Measurements from ENCODE around the gene PLSCR2.
"Not testable (repeated sequence)": the region's sequence is repeated elsewhere in the genome, so short reads cannot be mapped to it uniquely, and the experiment has no call there.

PLSCR2 gene, protein sequence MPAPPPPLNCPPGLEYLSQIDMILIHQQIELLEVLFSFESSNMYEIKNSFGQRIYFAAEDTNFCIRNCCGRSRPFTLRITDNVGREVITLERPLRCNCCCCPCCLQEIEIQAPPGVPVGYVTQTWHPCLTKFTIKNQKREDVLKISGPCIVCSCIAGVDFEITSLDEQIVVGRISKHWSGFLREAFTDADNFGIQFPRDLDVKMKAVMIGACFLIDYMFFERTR

DNA sequence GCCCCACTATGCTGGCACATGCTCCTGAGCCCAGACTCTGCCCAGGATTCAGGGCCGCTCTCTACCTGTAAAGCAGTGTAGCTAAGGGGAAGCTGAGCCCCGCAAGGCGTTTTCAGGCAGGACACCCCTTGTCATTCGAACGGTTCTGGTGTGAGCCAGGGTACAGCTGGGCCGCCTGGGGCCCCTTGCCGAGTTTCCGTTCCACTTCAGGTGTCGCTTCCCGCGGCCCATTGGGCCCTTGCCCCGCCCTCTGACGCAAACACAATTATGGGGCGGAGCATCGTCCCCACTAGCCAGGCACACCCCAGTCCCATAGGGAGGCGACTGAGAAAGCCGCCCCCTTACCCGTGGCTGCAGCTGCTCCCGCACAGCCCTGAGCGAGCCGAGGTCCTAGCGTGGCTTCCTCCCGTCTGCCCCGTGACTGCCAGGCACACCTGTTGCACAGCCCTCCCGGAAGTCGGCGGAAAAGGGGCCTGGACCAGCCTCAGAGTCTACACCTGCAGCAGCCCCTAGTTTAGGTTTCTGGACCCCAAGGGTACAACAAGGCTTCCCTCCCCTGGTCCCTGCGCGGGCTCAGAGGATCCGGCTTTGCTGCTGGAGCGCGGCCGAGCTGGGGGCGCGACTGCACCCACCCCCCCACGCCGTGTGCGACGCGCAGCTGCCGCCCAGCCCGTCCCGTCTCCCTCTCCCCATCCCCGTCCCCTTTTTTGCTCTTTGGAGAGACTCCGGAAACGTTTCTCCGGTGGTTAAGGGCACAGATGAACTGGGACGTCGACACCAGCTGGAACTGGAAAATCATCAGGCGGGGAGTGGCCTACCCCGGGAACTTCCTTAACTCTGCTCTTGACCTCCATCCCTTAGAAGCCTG, at the start of gene PLSCR2:
PLSCR2 (minus strand) TSS at position 412 of the 868 bp plus-strand sequence. CDS start 9,657 bp downstream, outside the sequence.
- peak; percentile 56 to 68 for DNase-seq (ENCODE audit: low read depth in 2 of 2)

DNA sequence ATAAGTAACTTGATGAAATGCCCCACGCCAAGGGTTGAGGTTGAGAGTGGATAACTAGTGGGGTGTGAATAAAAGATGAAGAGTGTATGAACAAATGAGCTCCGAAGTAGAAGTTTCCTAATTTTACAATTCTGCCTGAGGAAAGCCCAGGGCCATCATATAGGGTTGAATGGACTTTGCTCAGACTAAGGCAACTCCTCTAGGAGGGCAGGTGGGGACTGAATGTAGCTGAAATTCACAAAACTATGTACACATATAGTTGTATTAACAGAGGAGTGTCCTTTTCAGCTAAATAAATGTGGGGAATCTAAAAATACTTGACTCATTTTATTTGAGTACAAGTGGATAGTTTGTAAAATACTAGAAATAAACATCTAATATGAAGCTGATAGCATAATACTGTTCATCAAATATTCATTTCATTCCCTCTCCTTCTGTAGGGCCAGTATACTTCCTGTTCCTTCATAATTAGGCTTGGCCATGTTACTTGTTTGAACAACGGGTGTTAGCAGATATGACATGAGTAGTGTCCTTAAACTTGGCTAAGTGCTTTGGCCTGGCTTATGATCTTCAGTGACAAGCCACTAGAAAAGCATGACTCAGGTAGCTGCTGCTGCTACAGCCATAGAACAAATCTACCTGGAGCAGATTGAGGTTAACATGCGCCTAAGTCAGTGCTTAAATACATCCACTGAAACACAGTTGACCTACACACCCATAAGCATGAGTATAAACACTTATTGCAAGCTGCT, 48.5 kb upstream of the PLSCR2 start:
- DNase-seq (ENCODE audit: low read depth in 2 of 2): no peak

DNA sequence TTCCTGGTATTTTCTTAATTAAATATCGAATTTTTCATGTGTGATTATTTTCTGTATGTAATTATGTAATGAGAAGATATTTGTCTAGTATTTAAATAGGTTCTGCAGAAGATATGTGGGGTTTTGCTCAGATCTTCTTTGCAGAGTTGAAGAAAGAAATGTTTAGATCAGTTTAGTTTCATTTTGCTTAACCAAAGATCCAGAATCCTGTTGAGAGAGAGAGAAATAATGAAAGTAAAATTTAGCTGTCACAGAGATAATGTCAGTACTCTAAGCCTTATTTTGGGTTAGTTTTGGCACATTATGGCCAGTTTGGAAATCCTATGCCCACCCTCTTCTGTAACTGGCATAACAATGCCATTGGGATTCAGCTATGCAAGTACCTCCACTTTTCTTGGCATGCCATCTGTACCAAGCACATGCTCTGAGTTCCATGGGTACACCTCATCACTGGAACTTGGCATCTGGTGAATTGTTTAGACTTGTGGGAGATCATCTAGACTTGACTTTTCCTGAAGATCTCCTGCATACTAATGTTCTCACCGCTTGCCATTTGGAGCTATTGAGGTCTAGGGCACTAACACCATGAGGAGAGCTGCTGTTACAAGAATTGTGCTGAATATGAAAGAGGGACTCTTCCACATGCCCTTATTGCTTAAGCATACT, 44.2 kb upstream of the PLSCR2 start:
- DNase-seq (ENCODE audit: low read depth in 2 of 2): no peak

DNA sequence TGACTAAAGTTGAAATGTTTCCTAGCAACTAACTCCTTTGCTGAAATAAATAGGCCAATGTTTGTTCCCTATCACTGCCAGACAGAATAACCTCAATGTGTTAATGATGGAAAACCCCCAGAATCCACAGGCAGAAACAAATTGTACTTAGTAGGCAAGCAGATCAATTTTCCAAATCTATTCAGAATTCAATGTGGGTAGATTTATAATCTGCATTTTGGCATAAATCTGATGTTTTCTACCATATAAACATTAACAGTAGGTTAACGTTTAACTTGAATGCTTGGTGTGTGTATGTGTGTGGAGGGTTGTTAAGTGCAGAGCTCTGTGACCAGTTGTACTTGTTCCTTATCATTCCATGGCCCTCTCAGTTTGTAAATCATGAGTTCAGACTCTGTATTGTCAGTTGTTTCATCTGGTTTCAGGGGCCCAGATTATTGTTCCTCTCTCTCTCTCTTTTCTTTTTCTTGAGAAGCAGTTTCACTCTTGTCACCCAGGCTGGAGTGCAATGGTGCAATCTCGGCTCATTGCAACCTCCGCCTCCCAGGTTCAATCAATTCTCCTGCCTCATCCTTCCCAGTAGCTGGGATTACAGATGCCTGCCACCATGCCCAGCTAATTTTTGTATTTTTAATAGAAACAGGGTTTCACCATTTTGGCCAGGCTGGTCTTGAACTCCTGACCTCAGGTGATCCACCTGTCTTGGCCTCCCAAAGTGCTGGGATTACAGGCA, 42.2 kb upstream of the PLSCR2 start:
- DNase-seq (ENCODE audit: low read depth in 2 of 2): no peak

DNA sequence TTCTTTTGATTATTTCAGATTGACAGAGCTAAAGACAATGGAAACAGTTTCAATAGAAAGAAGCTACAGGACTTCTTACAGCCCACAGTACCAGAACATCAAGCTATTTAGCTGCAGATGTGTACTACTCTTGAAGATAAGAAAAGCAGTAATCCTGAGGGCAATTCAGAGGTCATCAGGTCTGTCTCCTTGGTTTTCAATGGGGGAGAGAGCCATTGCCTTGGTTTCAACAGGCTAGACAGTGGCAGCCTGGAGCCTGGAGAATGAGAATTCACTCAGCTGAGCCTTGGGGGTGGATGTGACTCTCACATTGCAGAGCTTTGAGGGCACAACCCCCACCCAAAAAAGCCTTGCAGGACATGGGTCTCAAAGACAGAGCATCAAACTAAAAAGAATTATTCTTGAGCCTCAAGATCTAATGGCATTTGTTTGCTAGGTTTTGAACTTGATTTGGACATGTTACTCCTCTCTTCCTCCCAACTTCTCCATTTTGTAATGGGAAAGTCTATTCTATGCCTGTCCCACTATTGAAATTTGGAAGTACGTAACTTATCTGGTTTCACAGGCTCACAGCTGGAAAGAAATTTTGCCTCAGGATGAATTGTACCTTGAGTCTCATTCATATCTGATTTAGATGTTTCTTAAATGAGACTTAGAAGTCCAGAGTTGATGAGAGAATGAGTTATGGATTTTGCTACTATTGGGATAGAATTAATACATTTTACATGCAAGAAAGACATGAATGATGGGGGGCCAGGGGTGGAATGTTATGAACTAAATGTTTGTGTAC, 38.2 kb upstream of the PLSCR2 start:
- DNase-seq (ENCODE audit: low read depth in 2 of 2): no peak

DNA sequence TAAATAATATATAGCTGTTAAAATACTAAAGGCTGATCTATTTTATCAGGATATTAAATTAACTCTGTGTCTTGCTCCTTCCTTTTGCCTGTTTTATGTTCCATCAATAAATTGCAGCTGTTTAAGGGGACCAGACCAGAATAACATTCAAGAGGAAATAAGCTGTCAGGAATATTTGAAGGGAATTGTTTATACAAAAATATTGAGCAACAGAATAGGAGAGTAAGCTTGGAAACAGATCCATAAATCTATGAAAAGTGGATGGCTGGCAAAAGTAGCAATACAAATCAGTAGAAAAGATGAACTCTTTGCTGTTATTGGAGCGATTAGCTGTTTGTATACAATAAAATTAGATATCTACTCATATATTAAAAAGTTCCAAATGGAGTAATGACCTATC, 36.2 kb upstream of the PLSCR2 start:
- DNase-seq (ENCODE audit: low read depth in 2 of 2): no peak

DNA sequence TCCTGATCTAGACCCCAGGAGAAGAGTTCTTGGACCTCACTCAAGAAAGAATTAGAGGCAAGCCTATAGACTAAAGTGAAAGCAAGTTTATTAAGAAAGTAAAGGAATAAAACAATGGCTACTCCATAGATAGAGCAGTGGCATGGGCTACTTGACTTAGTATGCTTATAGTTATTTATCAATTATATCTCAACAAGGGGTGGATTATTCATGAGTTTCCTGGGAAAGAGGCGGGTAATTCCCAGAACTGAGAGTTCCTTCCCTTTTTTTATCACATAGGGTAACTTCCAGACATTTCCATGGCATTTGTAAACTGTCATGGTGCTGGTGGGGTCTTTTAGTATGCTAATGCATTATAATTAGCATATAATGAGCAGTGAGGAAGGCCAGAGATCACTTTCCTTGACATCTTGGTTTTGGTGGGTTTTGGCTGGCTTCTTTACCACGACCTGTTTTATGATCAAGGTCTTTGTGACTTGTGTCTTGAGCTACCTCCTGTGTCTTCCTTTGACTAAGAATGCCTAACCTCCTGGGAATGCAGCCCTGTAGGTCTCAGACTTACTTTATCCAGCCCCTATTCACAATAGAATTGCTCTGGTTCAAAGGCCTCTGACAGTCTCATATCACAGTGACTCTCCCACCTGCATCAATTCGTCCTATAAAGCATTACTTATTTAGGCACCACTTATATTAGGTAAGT, 35.3 kb upstream of the PLSCR2 start:
- DNase-seq (ENCODE audit: low read depth in 2 of 2): no peak

DNA sequence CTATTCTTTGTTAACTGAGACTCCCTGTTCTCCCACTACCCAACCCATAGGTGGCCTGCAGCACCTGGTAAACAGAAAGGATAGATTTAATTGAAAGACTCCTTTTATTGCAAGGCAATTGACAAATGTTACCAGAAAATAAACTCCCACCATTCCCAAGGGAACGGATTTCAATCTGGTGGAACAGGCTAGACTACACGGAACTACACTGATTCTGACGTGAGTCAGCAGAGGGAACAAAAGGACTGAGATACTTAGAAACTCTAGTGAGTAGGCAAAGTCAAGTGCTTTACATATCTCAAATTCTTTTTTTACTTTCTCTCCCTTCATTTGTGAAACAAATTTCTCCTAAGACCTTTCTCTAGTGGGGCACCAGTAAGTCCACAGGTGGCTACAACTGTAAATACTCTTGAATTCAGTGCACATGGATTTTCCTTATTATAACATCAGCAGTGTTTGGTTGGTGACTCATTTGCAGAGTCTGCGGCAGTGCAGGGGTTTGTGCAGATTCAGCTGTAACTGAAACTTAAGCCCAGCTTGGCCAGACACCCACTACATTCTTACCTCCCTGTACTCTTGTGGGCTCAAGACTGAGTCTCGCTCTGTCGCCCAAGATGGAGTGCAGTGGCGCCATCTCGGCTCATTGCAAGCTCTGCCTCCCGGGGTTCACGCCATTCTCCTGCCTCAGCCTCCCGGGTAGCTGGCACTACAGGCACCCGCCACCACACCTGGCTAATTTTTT, 34.3 kb upstream of the PLSCR2 start:
- DNase-seq (ENCODE audit: low read depth in 2 of 2): no peak

DNA sequence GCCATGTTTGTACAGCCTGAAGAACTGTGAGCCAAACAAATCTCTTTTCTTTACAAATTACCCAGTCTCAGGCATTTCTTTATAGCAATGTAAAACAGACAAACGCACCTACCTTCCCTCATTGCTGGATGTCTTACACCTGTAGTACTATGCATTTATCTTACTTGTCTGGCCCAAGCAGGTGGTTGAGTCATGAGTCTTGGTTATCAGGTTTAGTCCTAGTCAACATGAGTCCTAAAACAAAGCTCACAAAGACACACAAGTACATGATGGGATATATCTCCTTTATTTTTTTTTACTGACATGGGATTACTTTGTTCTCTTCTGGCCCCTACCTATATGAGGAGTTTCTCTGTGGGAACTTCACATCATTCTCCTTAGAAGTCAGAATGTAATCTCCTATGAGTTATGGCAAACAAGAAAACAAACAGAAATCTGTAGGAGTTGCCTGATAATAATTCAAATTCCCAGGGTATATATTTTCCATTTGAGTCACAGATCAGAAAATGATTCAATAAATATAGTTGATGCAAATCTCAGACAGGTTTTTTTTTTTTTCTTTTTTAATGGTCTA, 33.6 kb upstream of the PLSCR2 start:
- DNase-seq (ENCODE audit: low read depth in 2 of 2): no peak

DNA sequence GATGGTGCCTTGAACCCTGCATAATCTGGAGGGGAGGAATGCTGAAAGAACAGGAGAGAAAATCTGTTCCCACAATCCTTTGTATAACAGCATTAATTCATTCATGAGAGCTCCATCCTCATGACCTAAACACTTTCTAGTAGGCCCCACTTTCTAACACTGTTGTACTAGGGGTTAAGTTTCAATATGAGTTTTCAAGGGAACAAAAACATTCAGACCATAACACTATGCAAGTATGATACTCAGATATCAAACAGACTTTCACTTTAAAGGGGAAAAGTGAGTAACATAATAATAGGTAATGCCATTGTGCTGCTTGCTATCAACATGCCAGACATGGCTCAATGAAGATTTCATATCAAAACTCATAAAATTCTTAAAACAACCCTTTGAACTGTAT, 32.4 kb upstream of the PLSCR2 start:
- no peak for DNase-seq (ENCODE audit: low read depth in 2 of 2)

DNA sequence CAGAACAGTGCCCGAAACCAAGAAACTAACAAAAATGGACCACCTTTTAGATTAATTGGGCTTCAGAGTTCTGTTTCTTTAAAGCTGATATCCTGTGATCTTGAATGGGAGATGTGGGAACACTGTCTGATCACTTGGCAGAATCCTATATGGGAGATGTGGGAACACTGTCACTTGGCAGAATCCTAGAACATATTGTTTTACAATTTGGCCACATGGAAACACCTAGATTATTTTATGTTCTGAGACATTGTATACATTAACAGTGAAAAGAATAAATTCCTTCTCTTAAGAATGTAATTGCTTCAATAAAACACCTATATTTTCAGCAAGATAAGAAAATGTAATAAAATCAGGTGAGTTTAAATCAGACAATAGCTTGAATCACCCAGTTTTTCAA, 30.3 kb upstream of the PLSCR2 start:
- no peak for DNase-seq (ENCODE audit: low read depth in 2 of 2)

DNA sequence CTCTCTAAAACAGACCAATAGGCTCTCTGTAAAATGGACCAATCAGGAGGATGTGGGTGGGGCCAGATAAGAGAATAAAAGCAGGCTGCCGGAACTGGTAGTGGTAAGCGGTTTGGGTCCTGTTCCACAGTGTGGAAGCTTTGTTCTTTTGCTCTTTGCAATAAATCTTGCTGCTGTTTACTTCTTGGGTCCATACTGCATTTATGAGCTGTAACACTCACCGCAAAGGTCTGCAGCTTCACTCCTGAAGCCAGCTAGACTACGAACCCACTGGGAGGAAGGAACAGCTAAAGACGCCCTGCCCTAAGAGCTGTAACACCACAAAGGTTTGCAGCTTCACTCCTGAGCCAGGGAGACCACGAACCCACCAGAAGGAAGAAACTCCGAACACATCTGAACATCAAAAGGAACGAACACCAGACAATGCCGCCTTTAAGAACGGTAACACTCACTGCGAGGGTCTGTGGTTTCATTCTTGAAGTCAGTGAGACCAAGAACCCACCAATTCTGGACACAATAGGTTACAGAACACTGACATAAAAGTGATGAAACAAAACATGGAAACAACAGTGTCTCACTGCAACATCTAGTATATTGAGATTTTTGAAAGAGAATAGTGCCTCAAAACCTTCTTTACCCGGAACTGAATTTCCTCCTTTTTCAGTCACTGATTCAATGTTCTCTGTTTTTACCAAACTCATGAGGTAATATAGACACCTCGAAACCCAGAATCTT, 28.8 kb upstream of the PLSCR2 start:
- DNase-seq (ENCODE audit: low read depth in 2 of 2): no peak

DNA sequence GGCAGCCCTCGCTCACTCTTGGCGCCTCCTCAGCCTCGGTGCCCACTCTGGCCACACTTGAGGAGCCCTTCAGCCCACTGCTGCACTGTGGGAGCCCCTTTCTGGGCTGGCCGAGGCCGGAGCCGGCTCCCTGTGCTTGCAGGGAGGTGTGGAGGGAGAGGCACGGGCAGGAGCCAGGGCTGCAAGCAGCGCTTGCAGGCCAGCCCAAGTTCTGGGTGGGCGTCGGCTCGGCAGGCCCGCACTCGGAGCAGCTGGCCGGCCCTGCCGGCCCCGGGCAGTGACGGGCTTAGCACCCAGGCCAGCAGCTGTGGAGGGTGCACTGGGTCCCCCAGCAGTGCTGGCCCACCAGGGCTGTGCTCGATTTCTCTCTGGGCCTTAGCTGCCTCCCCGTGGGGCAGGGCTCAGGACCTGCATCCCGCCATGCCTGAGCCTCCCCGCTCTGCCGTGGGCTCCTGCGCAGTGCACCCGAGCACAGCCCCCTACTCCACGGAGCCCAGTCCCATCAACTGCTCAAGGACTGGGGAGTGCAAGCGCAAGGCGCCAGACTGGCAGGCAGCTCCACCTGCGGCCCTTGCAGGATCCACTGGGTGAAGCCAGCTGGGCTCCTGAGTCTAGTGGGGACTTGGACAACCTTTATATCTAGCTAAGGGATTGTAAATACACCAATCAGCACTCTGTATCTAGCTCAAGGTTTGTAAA, 27.9 kb upstream of the PLSCR2 start:
- not testable (repeated sequence) for DNase-seq (ENCODE audit: low read depth in 2 of 2)

DNA sequence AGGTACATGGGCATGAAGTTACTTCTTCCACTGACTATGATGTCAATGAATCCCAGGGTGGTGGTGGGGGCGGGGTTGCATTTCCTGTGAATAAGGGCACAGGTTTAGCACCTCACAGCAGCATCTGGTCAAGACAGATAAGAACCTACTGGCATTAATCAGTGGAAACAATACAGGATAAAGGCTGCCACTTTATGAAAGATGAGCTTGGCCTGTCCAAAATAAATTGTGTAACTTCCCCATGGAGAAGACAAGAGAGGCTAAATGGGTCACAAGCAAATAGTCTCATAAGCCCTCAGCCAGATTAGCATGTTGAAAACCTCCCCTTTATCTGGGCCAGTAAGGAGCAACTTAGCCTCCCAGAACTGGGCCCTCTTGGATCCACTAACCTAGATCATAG, 27.4 kb upstream of the PLSCR2 start:
- no peak for DNase-seq (ENCODE audit: low read depth in 2 of 2)

DNA sequence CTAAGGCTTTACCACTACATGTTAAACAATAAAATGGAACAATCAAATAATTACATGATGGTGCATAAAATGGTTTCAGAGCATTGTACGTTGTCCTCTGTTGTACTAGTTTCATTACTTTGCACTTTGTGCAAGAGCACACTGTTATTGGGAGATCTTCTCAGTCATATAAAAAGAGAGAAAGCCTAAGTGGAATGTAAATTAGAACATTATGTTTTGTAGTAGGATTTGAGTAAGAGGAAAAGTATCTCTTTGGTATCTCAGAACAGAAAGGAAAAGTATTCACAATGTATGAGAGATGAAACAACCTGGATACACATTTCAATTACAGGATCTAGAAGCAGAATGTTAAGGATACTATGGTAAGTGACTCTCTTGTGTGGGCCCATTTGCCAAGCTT, 26.9 kb upstream of the PLSCR2 start:
- DNase-seq (ENCODE audit: low read depth in 2 of 2): no peak

DNA sequence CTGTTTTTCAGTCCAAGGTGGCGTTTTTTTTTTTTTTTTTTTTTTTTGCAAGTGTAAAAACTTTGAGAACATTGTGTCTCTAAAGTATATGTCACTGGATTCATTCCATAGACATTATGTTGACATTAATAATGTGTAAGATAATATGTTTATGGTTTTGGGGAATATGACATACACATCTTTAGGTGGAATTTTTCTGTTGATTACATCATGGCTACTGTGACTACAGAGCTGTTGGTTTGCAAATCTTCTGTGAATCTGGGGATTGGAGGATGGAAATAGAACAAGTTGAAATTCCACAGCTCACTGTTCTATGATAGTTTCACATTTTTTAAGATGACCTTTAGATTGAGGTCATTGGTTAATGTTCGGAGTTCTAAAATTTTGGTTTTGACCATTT, 24.4 kb upstream of the PLSCR2 start:
- DNase-seq (ENCODE audit: low read depth in 2 of 2): no peak

DNA sequence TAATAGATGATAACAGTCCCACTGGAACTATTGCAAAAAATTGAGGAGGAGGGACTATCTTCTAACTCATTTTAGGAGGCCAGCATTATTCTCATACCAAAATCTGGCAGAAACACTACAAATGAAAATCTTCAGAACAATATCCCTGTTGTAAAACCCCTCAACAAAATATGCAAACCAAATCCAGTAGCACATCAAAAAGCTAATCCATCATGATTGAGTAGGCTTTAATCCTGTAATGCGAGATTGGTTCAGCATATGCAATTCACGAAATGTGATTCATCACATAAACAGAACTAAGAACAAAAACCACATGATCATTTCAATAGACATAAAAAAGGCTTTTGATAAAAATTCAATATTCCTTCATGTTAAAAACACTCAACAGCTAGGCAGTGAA, 23.9 kb upstream of the PLSCR2 start:
- DNase-seq (ENCODE audit: low read depth in 2 of 2): no peak

DNA sequence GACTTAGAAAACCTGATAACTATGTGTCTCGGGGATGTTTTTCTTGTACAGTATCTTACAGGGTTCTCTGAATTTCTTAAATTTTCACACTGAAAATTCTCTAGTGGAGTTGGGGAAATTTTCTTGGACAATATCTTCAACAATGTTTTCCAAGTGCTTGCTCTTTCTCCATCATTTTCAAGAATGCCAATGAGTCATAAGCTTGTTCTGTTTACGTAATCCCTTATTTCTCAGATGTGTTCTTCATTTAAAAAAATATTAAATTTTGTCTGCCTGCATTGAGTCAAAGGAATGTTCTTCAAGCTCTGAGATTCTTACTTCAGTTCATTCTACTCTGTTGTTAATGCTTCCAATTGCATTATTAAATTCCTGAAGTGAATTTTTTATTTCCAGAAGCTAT, 21.9 kb upstream of the PLSCR2 start:
- DNase-seq (ENCODE audit: low read depth in 2 of 2): no peak
